ENCODE results near the gene DAPL1. TPM values are rescaled to one million over a fixed set of nuclear protein-coding genes. Genes with fewer than 3 reads are reported as not detected.

The DAPL1 gene
- total and polyA plus RNA-seq, 2 donors (not counting 1 experiment from before 2014, with no cell fraction given) = not detected

GRCh38 chr2:158841850-158842249 is 46.7 kb downstream of the DAPL1 start:
- Histone ChIP-seq H3K36me3 (replicated peaks in 1 of 2; ENCODE audit: control extremely low read depth in 1 of 2, control insufficient read depth in 1 of 2, extremely low read depth in 1 of 2, insufficient read depth in 2 of 2, low read length in 1 of 2) (no peaks in the 10 kb centered on the region), H3K27me3 (replicated peaks in 1 of 4; ENCODE audit: control extremely low read depth in 1 of 4, control insufficient read depth in 3 of 4, insufficient read depth in 4 of 4, low read length in 3 of 4) (no peaks in the 10 kb centered on the region), H3K79me2 (ENCODE audit: control insufficient read depth, insufficient read depth, low read length) (no peaks in the 10 kb centered on the region), H3K27ac (ENCODE audit: low read length in 2 of 2) (no peak overlapping the region), H3K4me3 (ENCODE audit: control extremely low read depth in 1 of 5, extremely low read depth in 1 of 5, insufficient read depth in 1 of 5, low read depth in 2 of 5, low read length in 4 of 5) (no peak overlapping the region), H4K20me1 (ENCODE audit: control insufficient read depth, insufficient read depth, low read length, poor library complexity, severe bottlenecking) (no peaks in the 10 kb centered on the region), H2AFZ (ENCODE audit: insufficient read depth, low read depth, low read length, poor library complexity, severe bottlenecking) (no peak overlapping the region), H3K9me3 (ENCODE audit: control extremely low read depth in 1 of 3, control insufficient read depth in 2 of 3, insufficient read depth in 1 of 3, low read length in 2 of 3) (no peaks in the 10 kb centered on the region), H3K4me2 (replicated peaks; ENCODE audit: low read depth, low read length, poor library complexity, severe bottlenecking) (no peak overlapping the region), H3K9ac (ENCODE audit: low read length) (no peak overlapping the region), H3K4me1 (ENCODE audit: control insufficient read depth in 2 of 2, insufficient read depth in 2 of 2, low read length in 2 of 2) (no peaks in the 10 kb centered on the region)
- Mint-ChIP-seq H3K9me3 (ENCODE audit: insufficient read depth) (no peaks in the 10 kb centered on the region), H3K4me1 (no peaks in the 10 kb centered on the region), H3K27me3 (peaks cover 4% of the 10 kb centered on the region), H3K4me3 (no peak overlapping the region), H3K27ac (no peak overlapping the region)
- DNase-seq (no peak), ATAC-seq (ENCODE audit: low read depth) (no peak)
- CTCF ChIA-PET = no interaction called here
- TF ChIP-seq CTCF (IDR thresholded peaks at IDR 0.05) (no peak), EZH2 (IDR thresholded peaks at IDR 0.05; ENCODE audit: borderline replicate concordance, insufficient read depth, low read depth, low read length, poor library complexity, severe bottlenecking) (no peak)
- POLR2A ChIA-PET = no interaction called here
- intact Hi-C loops (cut with micrococcal nuclease) = no loop called here

- Histone ChIP-seq H3K27me3 (replicated peaks in 1 of 4; ENCODE audit: control extremely low read depth in 1 of 4, control insufficient read depth in 3 of 4, insufficient read depth in 4 of 4, low read length in 3 of 4) (no peaks in the 10 kb centered on the region), H3K27ac (ENCODE audit: low read length in 2 of 2) (no peak overlapping the region), H3K4me3 (ENCODE audit: control extremely low read depth in 1 of 5, extremely low read depth in 1 of 5, insufficient read depth in 1 of 5, low read depth in 2 of 5, low read length in 4 of 5) (no peak overlapping the region), H4K20me1 (ENCODE audit: control insufficient read depth, insufficient read depth, low read length, poor library complexity, severe bottlenecking) (no peaks in the 10 kb centered on the region), H2AFZ (ENCODE audit: insufficient read depth, low read depth, low read length, poor library complexity, severe bottlenecking) (no peak overlapping the region), H3K4me2 (replicated peaks; ENCODE audit: low read depth, low read length, poor library complexity, severe bottlenecking) (no peak overlapping the region), H3K79me2 (ENCODE audit: control insufficient read depth, insufficient read depth, low read length) (no peaks in the 10 kb centered on the region), H3K9ac (ENCODE audit: low read length) (no peak overlapping the region), H3K9me3 (ENCODE audit: control extremely low read depth in 1 of 3, control insufficient read depth in 2 of 3, insufficient read depth in 1 of 3, low read length in 2 of 3) (no peaks in the 10 kb centered on the region), H3K36me3 (replicated peaks in 1 of 2; ENCODE audit: control extremely low read depth in 1 of 2, control insufficient read depth in 1 of 2, extremely low read depth in 1 of 2, insufficient read depth in 2 of 2, low read length in 1 of 2) (no peaks in the 10 kb centered on the region), H3K4me1 (ENCODE audit: control insufficient read depth in 2 of 2, insufficient read depth in 2 of 2, low read length in 2 of 2) (no peaks in the 10 kb centered on the region)
- H3K27ac Mint-ChIP-seq = no peak overlapping the region
- intact Hi-C loops (cut with micrococcal nuclease) = no loop called here
- peaks cover 10% of the 10 kb centered on the region for H3K27me3 Mint-ChIP-seq
- H3K9me3 Mint-ChIP-seq (ENCODE audit: insufficient read depth) = no peaks in the 10 kb centered on the region
- ChIA-PET CTCF (no interaction called here), POLR2A (no interaction called here)
- no peaks in the 10 kb centered on the region for H3K4me1 Mint-ChIP-seq
- TF ChIP-seq EZH2 (IDR thresholded peaks at IDR 0.05; ENCODE audit: borderline replicate concordance, insufficient read depth, low read depth, low read length, poor library complexity, severe bottlenecking) = no peak
- TF ChIP-seq CTCF (IDR thresholded peaks at IDR 0.05) = no peak
- H3K4me3 Mint-ChIP-seq = no peak overlapping the region
- ATAC-seq (ENCODE audit: low read depth) = no peak
- DNase-seq = no peak
Observed at GRCh38 chr2:158845444-158845843, 50.3 kb downstream of the DAPL1 start.

Data from B cell (primary cell).